ENCODE measurements around the gene MYOM1. TPM values are rescaled to one million over a fixed set of nuclear protein-coding genes. Genes with fewer than 3 reads are reported as not detected.

The MYOM1 gene
- total and polyA plus RNA-seq, 7 donors: 3.3 to 37.7 (median 17.3) TPM

- intact Hi-C loops (cut with DNase I): loop anchor here (5.0 kb wide), 4 partner anchors 44 to 336 kb away; partner anchors contain the start of genes LPIN2, MYOM1 and TGIF1
These were observed 41.2 kb upstream of the MYOM1 start for GRCh38 chr18:3260995-3261372.

GRCh38 chr18:3257627-3258120 lies 37.9 kb upstream of the MYOM1 start:
- Histone ChIP-seq H3K4me3 (no peak overlapping the region), H3K4me1 (peaks cover 0 to 45% (median 30%) of the 10 kb centered on the region in 4 donors), H3K27me3 (no peaks in the 10 kb centered on the region), H3K36me3 (peaks cover 29 to 60% (median 39%) of the 10 kb centered on the region in 4 donors), H3K27ac (peak overlapping the region in 3 of 4 donors; percentile 67 to 85 (median 84)), H3K9me3 (no peaks in the 10 kb centered on the region)
- intact Hi-C loops (cut with DNase I): no loop called here
- 92 to 94% methylated on average over 2 of the region's 2 CpGs for WGBS, 2 donors
- TF ChIP-seq CTCF (IDR thresholded peaks at IDR 0.05): no peak
- no peak for TF ChIP-seq EP300 (IDR thresholded peaks at IDR 0.05)
- DNase-seq: no peak

More at GRCh38 chr18:3260995-3261372, 41.2 kb upstream of the MYOM1 start:
- Histone ChIP-seq H3K9me3 (no peaks in the 10 kb centered on the region), H3K4me1 (peaks cover 0 to 61% (median 52%) of the 10 kb centered on the region in 4 donors), H3K36me3 (peaks cover 7 to 27% (median 14%) of the 10 kb centered on the region in 4 donors), H3K4me3 (peak overlapping the region; percentile 72 to 99 (median 81)), H3K27ac (peak overlapping the region; percentile 88 to 94 (median 90)), H3K27me3 (no peaks in the 10 kb centered on the region)
- no peak for DNase-seq
- 3 to 9% methylated on average over 5 of the region's 5 CpGs for WGBS, 2 donors
- TF ChIP-seq EP300 (IDR thresholded peaks at IDR 0.05): no peak
- no peak for TF ChIP-seq POLR2A (IDR thresholded peaks at IDR 0.05)
- TF ChIP-seq CTCF (IDR thresholded peaks at IDR 0.05): no peak
- TF ChIP-seq POLR2AphosphoS5 (IDR thresholded peaks at IDR 0.05): no peak

- intact Hi-C loops (cut with DNase I): no loop called here
- H3K9me3 ChIP-seq: no peaks in the 10 kb centered on the region
- H3K4me1 ChIP-seq: peaks cover 0 to 53% (median 37%) of the 10 kb centered on the region in 4 donors
- no peak for TF ChIP-seq POLR2AphosphoS5 (IDR thresholded peaks at IDR 0.05)
- TF ChIP-seq CTCF (IDR thresholded peaks at IDR 0.05): no peak
- no peak for TF ChIP-seq EP300 (IDR thresholded peaks at IDR 0.05)
- TF ChIP-seq POLR2A (IDR thresholded peaks at IDR 0.05): no peak
- DNase-seq: no peak
- peaks cover 29 to 61% (median 39%) of the 10 kb centered on the region in 4 donors for H3K36me3 ChIP-seq
- H3K4me3 ChIP-seq: peak overlapping the region in 1 of 4 donors; percentile 0
- no peaks in the 10 kb centered on the region for H3K27me3 ChIP-seq
- 57 to 62% methylated on average over 5 of the region's 5 CpGs for WGBS, 2 donors
- H3K27ac ChIP-seq: peak overlapping the region; percentile 29 to 85 (median 76)
These were observed 37.2 kb upstream of the MYOM1 start for GRCh38 chr18:3256693-3257626.

GRCh38 chr18:3255611-3256165 lies 35.9 kb upstream of the MYOM1 start:
- Histone ChIP-seq H3K27ac (peak overlapping the region in 3 of 4 donors; percentile 67 to 85 (median 84)), H3K4me3 (no peak overlapping the region)

More at GRCh38 chr18:3255611-3256165, 35.9 kb upstream of the MYOM1 start:
- no peak for DNase-seq
- H3K36me3 ChIP-seq: peaks cover 29 to 61% (median 39%) of the 10 kb centered on the region in 4 donors
- H3K9me3 ChIP-seq: no peaks in the 10 kb centered on the region
- TF ChIP-seq EP300 (IDR thresholded peaks at IDR 0.05) (no peak), POLR2AphosphoS5 (IDR thresholded peaks at IDR 0.05) (no peak), POLR2A (IDR thresholded peaks at IDR 0.05) (no peak), CTCF (IDR thresholded peaks at IDR 0.05) (no peak)
- no peaks in the 10 kb centered on the region for H3K27me3 ChIP-seq
- WGBS, 2 donors: 59 to 76% methylated on average over 5 of the region's 5 CpGs
- intact Hi-C loops (cut with DNase I): no loop called here
- peaks cover 0 to 59% (median 43%) of the 10 kb centered on the region in 4 donors for H3K4me1 ChIP-seq

All from sigmoid colon (tissue), 7 donors.